ENCODE measurements around the gene CSTF3.
A peak's percentile ranks its signal among the peaks of the same experiment; 100 is the strongest.
"Not testable (repeated sequence)": the region's sequence is repeated elsewhere in the genome, so short reads cannot be mapped to it uniquely, and the experiment has no call there.

The CSTF3 gene

GRCh38 chr11:33161120-33162005 lies at the start of gene CSTF3:
Gene CSTF3, minus strand, starts transcription at chr11:33161480. Its CDS starts 155 bp downstream, at chr11:33161325.
- peak; percentile 92 to 98 (median 94) for DNase-seq (ENCODE audit: low read depth in 3 of 3)

- DNase-seq (ENCODE audit: low read depth in 3 of 3): no peak
Observed at GRCh38 chr11:33208150-33208549, 46.9 kb upstream of the CSTF3 start.

- DNase-seq (ENCODE audit: low read depth in 3 of 3): no peak
Observed at GRCh38 chr11:33207408-33207985, 46.2 kb upstream of the CSTF3 start.

GRCh38 chr11:33197915-33198727 lies 36.8 kb upstream of the CSTF3 start:
- DNase-seq (ENCODE audit: low read depth in 3 of 3): no peak

GRCh38 chr11:33195462-33196173 lies 34.3 kb upstream of the CSTF3 start:
- DNase-seq (ENCODE audit: low read depth in 3 of 3): no peak

GRCh38 chr11:33194455-33194854 lies 33.2 kb upstream of the CSTF3 start:
- no peak for DNase-seq (ENCODE audit: low read depth in 3 of 3)

- no peak for DNase-seq (ENCODE audit: low read depth in 3 of 3)
Observed at GRCh38 chr11:33191467-33191866, 30.2 kb upstream of the CSTF3 start.

- DNase-seq (ENCODE audit: low read depth in 3 of 3): no peak
Observed at GRCh38 chr11:33187998-33188722, 26.9 kb upstream of the CSTF3 start.

GRCh38 chr11:33185756-33186155 lies 24.5 kb upstream of the CSTF3 start:
- no peak for DNase-seq (ENCODE audit: low read depth in 3 of 3)

- DNase-seq (ENCODE audit: low read depth in 3 of 3): no peak
Observed at GRCh38 chr11:33182246-33182878, 21.1 kb upstream of the CSTF3 start.

- no peak for DNase-seq (ENCODE audit: low read depth in 3 of 3)
Observed at GRCh38 chr11:33179348-33179803, 18.1 kb upstream of the CSTF3 start.

- no peak for DNase-seq (ENCODE audit: low read depth in 3 of 3)
Observed at GRCh38 chr11:33178443-33179180, 17.3 kb upstream of the CSTF3 start.

GRCh38 chr11:33177676-33178336 lies 16.5 kb upstream of the CSTF3 start:
- no peak for DNase-seq (ENCODE audit: low read depth in 3 of 3)

- DNase-seq (ENCODE audit: low read depth in 3 of 3): not testable (repeated sequence)
Observed at GRCh38 chr11:33176760-33177159, 15.5 kb upstream of the CSTF3 start.

GRCh38 chr11:33172996-33173395 lies 11.7 kb upstream of the CSTF3 start:
- DNase-seq (ENCODE audit: low read depth in 3 of 3): no peak

- DNase-seq (ENCODE audit: low read depth in 3 of 3): no peak
Observed at GRCh38 chr11:33172345-33172744, 11.1 kb upstream of the CSTF3 start.

- no peak for DNase-seq (ENCODE audit: low read depth in 3 of 3)
Observed at GRCh38 chr11:33171251-33171650, 10.0 kb upstream of the CSTF3 start.

GRCh38 chr11:33168709-33169200 lies 7.5 kb upstream of the CSTF3 start:
- DNase-seq (ENCODE audit: low read depth in 3 of 3): no peak

- no peak for DNase-seq (ENCODE audit: low read depth in 3 of 3)
Observed at GRCh38 chr11:33162831-33163230, 1.6 kb upstream of the CSTF3 start.

All from stimulated activated CD4-positive, alpha-beta T cell treated with anti-CD3 and anti-CD28 coated beads, TNF-alpha, amount 100 ng/mL, for 4 hours (primary cell).